Naive B cell (primary cell): ENCODE data around the gene TBPL2. TPM values are rescaled to one million over a fixed set of nuclear protein-coding genes. Genes with fewer than 3 reads are reported as not detected.
"Not testable (repeated sequence)": the region's sequence is repeated elsewhere in the genome, so short reads cannot be mapped to it uniquely, and the experiment has no call there.

Experiments
- ATAC-seq, 2 donors: fragments of 150-1000 bp; cut with Tn5 transposase; 2 replicates each; pipeline ENCODE4 v1.10.0; 2021; ENCODE audit warnings: low read depth in 2 of 2, mild to moderate bottlenecking in 2 of 2, moderate library complexity in 2 of 2
- DNase-seq: peaks from one replicate; pipeline ENCODE4 v3.0.0; 2022
- H3K27ac Mint-ChIP-seq, 6 donors: one replicate each; pipeline ENCODE4 v1.8.0; 2020 to 2022; ENCODE audit warnings: mild to moderate bottlenecking in 6 of 6, mixed read lengths in 6 of 6, moderate library complexity in 5 of 6, inconsistent platforms in 2 of 6
- H3K27me3 Mint-ChIP-seq, 3 donors: one replicate each; pipeline ENCODE4 v1.8.0; 2021 to 2022; ENCODE audit warnings: mixed read lengths in 3 of 3, mild to moderate bottlenecking in 1 of 3
- H3K36me3 Mint-ChIP-seq, 2 donors: one replicate each; pipeline ENCODE4 v1.8.0; 2020 to 2022; ENCODE audit warnings: mixed read lengths in 2 of 2, inconsistent platforms in 1 of 2, mild to moderate bottlenecking in 1 of 2
- H3K4me1 Mint-ChIP-seq, 3 donors: one replicate each; pipeline ENCODE4 v1.8.0; 2020 to 2022; ENCODE audit warnings: mixed read lengths in 3 of 3, inconsistent platforms in 1 of 3, mild to moderate bottlenecking in 1 of 3, moderate library complexity in 1 of 3
- H3K4me3 Mint-ChIP-seq, 8 donors: one replicate each; pipeline ENCODE4 v1.8.0; 2020 to 2022; ENCODE audit warnings: mild to moderate bottlenecking in 8 of 8, mixed read lengths in 8 of 8, moderate library complexity in 8 of 8, inconsistent platforms in 2 of 8
- H3K9me3 Mint-ChIP-seq, 7 donors: one replicate each; pipeline ENCODE4 v1.8.0; 2020 to 2022; ENCODE audit warnings: mixed read lengths in 7 of 7, mild to moderate bottlenecking in 5 of 7, inconsistent platforms in 2 of 7, moderate library complexity in 1 of 7
- polyA plus RNA-seq, 6 donors: library from polyadenylated mRNA; unstranded; fragments of 300-500 nt; fragmentation: Illumina TruSeq; gene quantifications; one replicate each; pipeline ENCODE4 v1.2.3, GENCODE V29; 2021; ENCODE audit warnings: low read depth in 6 of 6

TBPL2 gene
- polyA plus RNA-seq, 6 donors from 2014 or later, result not detected

GRCh38 chr14:55383541-55384140 lies 56.8 kb downstream of the TBPL2 start:
- Mint-ChIP-seq H3K27me3 (no peaks in the 10 kb centered on the region), H3K9me3 (no peaks in the 10 kb centered on the region), H3K36me3 (peaks cover 38 to 40% of the 10 kb centered on the region in 2 donors), H3K4me3 (no peak overlapping the region), H3K4me1 (no peaks in the 10 kb centered on the region), H3K27ac (no peak overlapping the region)
- ATAC-seq (no peak), DNase-seq (no peak)

GRCh38 chr14:55383056-55383466 lies 57.4 kb downstream of the TBPL2 start:
- H3K36me3 Mint-ChIP-seq, result peaks cover 33 to 40% of the 10 kb centered on the region in 2 donors
- not testable (repeated sequence) for H3K4me1 Mint-ChIP-seq, H3K27me3 Mint-ChIP-seq, ATAC-seq, DNase-seq, H3K4me3 Mint-ChIP-seq, H3K9me3 Mint-ChIP-seq
- peak overlapping the region in 2 of 6 donors; percentile 40 to 53 for H3K27ac Mint-ChIP-seq

- Mint-ChIP-seq H3K36me3 (peaks cover 32 to 38% of the 10 kb centered on the region in 2 donors), H3K4me1 (no peaks in the 10 kb centered on the region)
- no peak for ATAC-seq
Measured at GRCh38 chr14:55382483-55382882, 57.9 kb downstream of the TBPL2 start.

GRCh38 chr14:55381561-55381960 lies 58.9 kb downstream of the TBPL2 start:
- Mint-ChIP-seq H3K27ac (peak overlapping the region in 1 of 6 donors; percentile 17), H3K36me3 (peaks cover 32 to 37% of the 10 kb centered on the region in 2 donors)
- ATAC-seq, result no peak

More at GRCh38 chr14:55382483-55382882, 57.9 kb downstream of the TBPL2 start:
- H3K27ac Mint-ChIP-seq, result no peak overlapping the region
- no peak for DNase-seq
- H3K27me3 Mint-ChIP-seq, result no peaks in the 10 kb centered on the region
- no peaks in the 10 kb centered on the region for H3K9me3 Mint-ChIP-seq
- no peak overlapping the region for H3K4me3 Mint-ChIP-seq

GRCh38 chr14:55381040-55381439 lies 59.4 kb downstream of the TBPL2 start:
- Mint-ChIP-seq H3K4me3 (no peak overlapping the region), H3K27me3 (no peaks in the 10 kb centered on the region), H3K9me3 (no peaks in the 10 kb centered on the region), H3K36me3 (peaks cover 33 to 42% of the 10 kb centered on the region in 2 donors), H3K4me1 (no peaks in the 10 kb centered on the region), H3K27ac (no peak overlapping the region)
- DNase-seq (no peak), ATAC-seq (no peak)

More at GRCh38 chr14:55381561-55381960, 58.9 kb downstream of the TBPL2 start:
- DNase-seq, result no peak
- no peaks in the 10 kb centered on the region for H3K27me3 Mint-ChIP-seq
- no peak overlapping the region for H3K4me3 Mint-ChIP-seq
- H3K9me3 Mint-ChIP-seq, result no peaks in the 10 kb centered on the region
- H3K4me1 Mint-ChIP-seq, result no peaks in the 10 kb centered on the region

- Mint-ChIP-seq H3K9me3 (no peaks in the 10 kb centered on the region), H3K27ac (peak overlapping the region in 1 of 6 donors; percentile 68), H3K4me3 (no peak overlapping the region), H3K36me3 (peaks cover 24 to 51% of the 10 kb centered on the region in 2 donors), H3K4me1 (peaks cover 3 to 5% (median 3%) of the 10 kb centered on the region in 3 donors), H3K27me3 (no peaks in the 10 kb centered on the region)
- no peak for ATAC-seq
- no peak for DNase-seq
Measured at GRCh38 chr14:55377236-55377635, 63.2 kb downstream of the TBPL2 start.

- Mint-ChIP-seq H3K9me3 (no peaks in the 10 kb centered on the region), H3K4me1 (peaks cover 3 to 6% (median 5%) of the 10 kb centered on the region in 3 donors), H3K36me3 (peaks cover 16 to 45% of the 10 kb centered on the region in 2 donors), H3K4me3 (no peak overlapping the region), H3K27ac (peak overlapping the region in 1 of 6 donors; percentile 84), H3K27me3 (no peaks in the 10 kb centered on the region)
- DNase-seq, result no peak
- no peak for ATAC-seq
Measured at GRCh38 chr14:55374771-55375170, 65.6 kb downstream of the TBPL2 start.

- Mint-ChIP-seq H3K27me3 (no peaks in the 10 kb centered on the region), H3K9me3 (no peaks in the 10 kb centered on the region), H3K36me3 (peaks cover 24 to 50% of the 10 kb centered on the region in 2 donors), H3K4me3 (no peak overlapping the region), H3K27ac (no peak overlapping the region), H3K4me1 (peaks cover 3 to 6% (median 5%) of the 10 kb centered on the region in 3 donors)
- no peak for DNase-seq
- ATAC-seq, result no peak
Measured at GRCh38 chr14:55373784-55374705, 66.4 kb downstream of the TBPL2 start.

GRCh38 chr14:55372825-55373224 lies 67.6 kb downstream of the TBPL2 start:
- no peaks in the 10 kb centered on the region for H3K27me3 Mint-ChIP-seq
- peak overlapping the region in 2 of 6 donors; percentile 60 to 90 for H3K27ac Mint-ChIP-seq
- no peak overlapping the region for H3K4me3 Mint-ChIP-seq
- H3K36me3 Mint-ChIP-seq, result peaks cover 32 to 42% of the 10 kb centered on the region in 2 donors
- DNase-seq (no peak), ATAC-seq (no peak)
- no peaks in the 10 kb centered on the region for H3K9me3 Mint-ChIP-seq
- H3K4me1 Mint-ChIP-seq, result peaks cover 3 to 6% (median 5%) of the 10 kb centered on the region in 3 donors

- H3K27me3 Mint-ChIP-seq, result no peaks in the 10 kb centered on the region
- H3K4me1 Mint-ChIP-seq, result peaks cover 3 to 6% (median 5%) of the 10 kb centered on the region in 3 donors
- no peaks in the 10 kb centered on the region for H3K9me3 Mint-ChIP-seq
- peak overlapping the region in 1 of 8 donors; percentile 23 for H3K4me3 Mint-ChIP-seq
- peak overlapping the region in 4 of 6 donors; percentile 13 to 90 (median 56) for H3K27ac Mint-ChIP-seq
- no peak for DNase-seq
- no peak for ATAC-seq
- H3K36me3 Mint-ChIP-seq, result peaks cover 36 to 40% of the 10 kb centered on the region in 2 donors
Measured at GRCh38 chr14:55372423-55372822, 68.0 kb downstream of the TBPL2 start.

- ATAC-seq, result no peak
- Mint-ChIP-seq H3K27me3 (no peaks in the 10 kb centered on the region), H3K36me3 (peaks cover 26 to 29% of the 10 kb centered on the region in 2 donors), H3K27ac (peak overlapping the region in 3 of 6 donors; percentile 72 to 84 (median 75)), H3K9me3 (no peaks in the 10 kb centered on the region), H3K4me3 (no peak overlapping the region), H3K4me1 (peaks cover 3 to 6% (median 5%) of the 10 kb centered on the region in 3 donors)
- DNase-seq, result no peak
Measured at GRCh38 chr14:55370883-55371455, 69.4 kb downstream of the TBPL2 start.

GRCh38 chr14:55366271-55366670 lies 74.1 kb downstream of the TBPL2 start:
- peaks cover 17 to 28% of the 10 kb centered on the region in 2 donors for H3K36me3 Mint-ChIP-seq
- DNase-seq, result no peak
- no peak for ATAC-seq
- H3K27me3 Mint-ChIP-seq, result no peaks in the 10 kb centered on the region
- no peaks in the 10 kb centered on the region for H3K9me3 Mint-ChIP-seq
- H3K4me3 Mint-ChIP-seq, result no peak overlapping the region
- peaks cover 0 to 3% (median 0%) of the 10 kb centered on the region in 3 donors for H3K4me1 Mint-ChIP-seq
- no peak overlapping the region for H3K27ac Mint-ChIP-seq
